Thyroid gland (tissue), 4 donors: ENCODE measurements around the gene PPP2R1A.

Source experiments
- CTCF ChIP-seq, 6 experiments: fragments of 200-600 bp in 3 of 6; fragments of 450-650 bp in 3 of 6; sonication (generic) in 3 of 6; IDR thresholded peaks; one replicate each; pipeline ENCODE4 v1.5.1; 2016 to 2019; ENCODE audit warnings: antibody characterized with exemption in 6 of 6, mild to moderate bottlenecking in 2 of 6, inconsistent platforms in 1 of 6, moderate library complexity in 1 of 6
- POLR2A ChIP-seq, 2 donors: fragments of 450-650 bp; IDR thresholded peaks; one replicate each; pipeline ENCODE4 v1.6.1; 2017; ENCODE audit warnings: antibody characterized with exemption in 2 of 2, mild to moderate bottlenecking in 2 of 2, moderate library complexity in 1 of 2

- TF ChIP-seq CTCF (IDR thresholded peaks at IDR 0.05) = no peak
- TF ChIP-seq POLR2A (IDR thresholded peaks at IDR 0.05) = no peak
These were observed 54.2 kb downstream of the PPP2R1A start for GRCh38 chr19:52244021-52244420.
